Small intestine (tissue), 7 donors: ENCODE results near the gene CSNK2A3. TPM values are rescaled to one million over a fixed set of nuclear protein-coding genes. Genes with fewer than 3 reads are reported as not detected.
A peak's percentile ranks its signal among the peaks of the same experiment; 100 is the strongest.

ENCODE experiments used
- DNase-seq, 2 donors: peaks; one replicate each; pipeline versions ENCODE4 v3.0.0 to v3.0.0-alpha.2; 2013
- FAIRE-seq: peaks from 2 replicates; lab custom pipeline; 2012; peaks lifted over from hg19 to GRCh38; lab: Jason Lieb, UNC
- H3K27ac ChIP-seq, 3 donors: one replicate each; pipeline ENCODE4 v1.5.1; 2013; ENCODE audit warnings: low read length in 2 of 3, mild to moderate bottlenecking in 2 of 3, control low read depth in 1 of 3, inconsistent platforms in 1 of 3, low read depth in 1 of 3, moderate library complexity in 1 of 3
- H3K27me3 ChIP-seq, 3 donors: one replicate each; pipeline ENCODE4 v1.6.1; 2013; ENCODE audit warnings: low read length in 3 of 3, inconsistent platforms in 1 of 3; ENCODE audit not compliant: control insufficient read depth in 3 of 3, insufficient read depth in 3 of 3
- H3K36me3 ChIP-seq, 3 donors: one replicate each; pipeline ENCODE4 v1.6.1; 2013; ENCODE audit warnings: low read length in 3 of 3, inconsistent platforms in 1 of 3, low read depth in 1 of 3, mild to moderate bottlenecking in 1 of 3, moderate library complexity in 1 of 3; ENCODE audit not compliant: control insufficient read depth in 3 of 3, insufficient read depth in 2 of 3
- H3K4me1 ChIP-seq, 3 donors: one replicate each; pipeline ENCODE4 v1.6.1; 2013; ENCODE audit warnings: low read length in 2 of 3, inconsistent platforms in 1 of 3, low read depth in 1 of 3, mild to moderate bottlenecking in 1 of 3, moderate library complexity in 1 of 3; ENCODE audit not compliant: control insufficient read depth in 3 of 3, insufficient read depth in 2 of 3
- H3K4me3 ChIP-seq, 3 donors: one replicate each; pipeline ENCODE4 v1.5.1; 2013; ENCODE audit warnings: low read length in 3 of 3, control low read depth in 1 of 3, inconsistent platforms in 1 of 3, low read depth in 1 of 3, mild to moderate bottlenecking in 1 of 3, moderate library complexity in 1 of 3
- H3K9me3 ChIP-seq, 2 donors: one replicate each; pipeline ENCODE4 v1.6.1; 2013; ENCODE audit warnings: low read depth in 1 of 2, low read length in 1 of 2; ENCODE audit not compliant: control insufficient read depth in 2 of 2, insufficient read depth in 1 of 2
- WGBS, 3 donors: extraction: QIAGEN DNeasy Blood & Tissue Kit; methylation state at CpG; one replicate each; pipeline ENCODE4 v1.1.7; 2013; 5-methylcytosine and 5-hydroxymethylcytosine counted together
- polyA plus RNA-seq, 4 donors: library from polyadenylated mRNA; stranded (reverse) in 3 of 4; unstranded in 1 of 4; fragments of 200-250 nt in 3 of 4; fragments of 120-200 nt in 1 of 4; gene quantifications; one replicate each; pipeline versions ENCODE4 v1.2.1 to v1.2.3, GENCODE V29; 2013
- donor health status: healthy with polysubstance abuse.
- donor health status: control.
- donor health status: control.
- donor health status: Bipolar disorder and iron deficiency.
- donor health status: healthy.

Gene CSNK2A3
- polyA plus RNA-seq, 4 donors: 0.51 to 2.8 (median 1.0) TPM

GRCh38 chr11:11395126-11395525, 42.1 kb upstream of the CSNK2A3 start:
- Histone ChIP-seq H3K9me3 (no peaks in the 10 kb centered on the region), H3K27me3 (peaks cover 0 to 8% (median 0%) of the 10 kb centered on the region in 3 donors), H3K4me3 (no peak overlapping the region), H3K36me3 (no peaks in the 10 kb centered on the region), H3K4me1 (peaks cover 0 to 2% (median 0%) of the 10 kb centered on the region in 3 donors), H3K27ac (no peak overlapping the region)
- WGBS, 3 donors: 74 to 89% (median 87%) methylated on average over 2 of the region's 2 CpGs
- DNase-seq (no peak), FAIRE-seq (no peak)

GRCh38 chr11:11394241-11394640, 41.2 kb upstream of the CSNK2A3 start:
- H3K4me1 ChIP-seq: peaks cover 0 to 2% (median 0%) of the 10 kb centered on the region in 3 donors
- peaks cover 0 to 8% (median 0%) of the 10 kb centered on the region in 3 donors for H3K27me3 ChIP-seq
- no peaks in the 10 kb centered on the region for H3K9me3 ChIP-seq
- no peak for FAIRE-seq
- no peaks in the 10 kb centered on the region for H3K36me3 ChIP-seq
- DNase-seq: no peak
- no peak overlapping the region for H3K27ac ChIP-seq
- no peak overlapping the region for H3K4me3 ChIP-seq

DNA sequence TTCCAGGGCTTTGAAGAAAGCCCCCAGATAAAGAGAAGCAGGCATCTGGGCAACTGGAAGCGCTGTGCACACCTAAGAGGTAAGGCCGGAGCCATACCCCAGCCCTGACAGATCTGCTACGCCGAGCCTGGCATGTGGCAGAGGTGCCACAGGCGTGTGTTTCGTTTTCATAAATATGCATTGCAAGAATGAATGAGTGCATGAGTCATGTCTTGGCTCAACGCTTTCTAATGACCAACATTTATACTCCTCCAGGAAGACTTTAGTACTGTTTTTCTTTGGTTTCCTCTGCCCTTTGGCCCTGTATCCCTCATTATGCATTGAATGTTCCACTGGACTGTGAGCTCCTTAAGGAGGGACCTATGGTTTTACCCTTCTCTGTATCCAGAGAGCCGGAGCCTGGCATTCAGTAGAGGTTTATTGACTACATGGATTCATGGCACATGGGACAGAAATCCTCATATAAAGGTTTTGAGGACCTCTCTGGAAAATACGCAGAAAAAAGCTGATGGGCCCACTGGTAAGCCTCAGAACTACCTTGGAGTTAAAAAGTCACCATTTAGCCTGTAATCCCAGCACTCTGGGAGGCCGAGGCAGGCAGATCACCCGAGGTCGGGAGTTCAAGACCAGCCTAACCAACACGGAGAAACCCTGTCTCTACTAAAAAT, 38.9 kb upstream of the CSNK2A3 start:
- Histone ChIP-seq H3K27me3 (peaks cover 0 to 5% (median 0%) of the 10 kb centered on the region in 3 donors), H3K4me3 (no peak overlapping the region), H3K27ac (peak overlapping the region in 2 of 3 donors; percentile 51 to 58), H3K9me3 (no peaks in the 10 kb centered on the region), H3K36me3 (no peaks in the 10 kb centered on the region), H3K4me1 (peaks cover 0 to 2% (median 1%) of the 10 kb centered on the region in 3 donors)
- WGBS, 3 donors: 40 to 64% (median 55%) methylated on average over 13 of the region's 13 CpGs
- DNase-seq (peak; percentile 25 to 96), FAIRE-seq (peak; percentile 5)

- no peak for DNase-seq
- Histone ChIP-seq H3K4me3 (no peak overlapping the region), H3K36me3 (no peaks in the 10 kb centered on the region), H3K27ac (peak overlapping the region in 2 of 3 donors; percentile 51 to 58), H3K27me3 (peaks cover 0 to 5% (median 0%) of the 10 kb centered on the region in 3 donors), H3K4me1 (peaks cover 0 to 2% (median 1%) of the 10 kb centered on the region in 3 donors), H3K9me3 (no peaks in the 10 kb centered on the region)
- FAIRE-seq: no peak
Measured at GRCh38 chr11:11391169-11391568, 38.1 kb upstream of the CSNK2A3 start.

DNA sequence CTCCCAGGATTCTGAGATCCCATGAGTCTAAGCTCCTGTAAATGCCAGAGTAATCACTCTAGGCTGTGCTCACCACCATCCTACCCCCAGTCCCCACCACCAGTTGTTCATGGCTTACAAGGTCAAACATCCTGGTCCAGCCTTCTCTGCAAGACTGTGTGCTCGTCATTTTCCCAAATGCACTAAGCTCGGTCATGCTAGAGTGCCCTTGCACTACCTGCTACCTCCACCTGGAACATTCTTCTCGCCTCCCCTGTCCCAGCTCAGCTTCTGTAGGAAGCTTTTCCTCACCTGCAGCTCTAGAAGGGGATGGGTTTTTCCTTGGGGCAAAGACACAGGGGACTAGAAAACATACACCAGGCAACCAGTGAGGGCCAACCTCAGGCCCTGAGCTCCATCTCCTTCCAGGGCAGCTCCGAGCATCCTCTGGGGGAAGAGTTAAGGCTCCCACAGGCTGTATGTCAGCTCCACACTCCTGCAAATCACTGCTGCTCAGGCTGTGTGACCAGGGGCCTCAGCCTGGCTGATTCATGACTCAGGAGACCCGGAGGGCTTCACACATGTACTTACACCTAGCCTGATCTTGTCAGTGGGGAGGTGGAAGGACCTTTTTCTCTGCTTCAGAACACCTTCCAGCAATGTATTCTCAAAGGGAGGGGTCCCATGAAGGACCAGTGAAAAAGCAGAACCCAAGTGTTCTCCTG, 37.2 kb upstream of the CSNK2A3 start:
- FAIRE-seq (no peak), DNase-seq (no peak)
- Histone ChIP-seq H3K36me3 (no peaks in the 10 kb centered on the region), H3K4me3 (no peak overlapping the region), H3K9me3 (no peaks in the 10 kb centered on the region), H3K27ac (no peak overlapping the region), H3K4me1 (peaks cover 0 to 2% (median 1%) of the 10 kb centered on the region in 3 donors), H3K27me3 (peaks cover 0 to 5% (median 0%) of the 10 kb centered on the region in 3 donors)
- 74 to 92% (median 89%) methylated on average over 5 of the region's 5 CpGs for WGBS, 3 donors

DNA sequence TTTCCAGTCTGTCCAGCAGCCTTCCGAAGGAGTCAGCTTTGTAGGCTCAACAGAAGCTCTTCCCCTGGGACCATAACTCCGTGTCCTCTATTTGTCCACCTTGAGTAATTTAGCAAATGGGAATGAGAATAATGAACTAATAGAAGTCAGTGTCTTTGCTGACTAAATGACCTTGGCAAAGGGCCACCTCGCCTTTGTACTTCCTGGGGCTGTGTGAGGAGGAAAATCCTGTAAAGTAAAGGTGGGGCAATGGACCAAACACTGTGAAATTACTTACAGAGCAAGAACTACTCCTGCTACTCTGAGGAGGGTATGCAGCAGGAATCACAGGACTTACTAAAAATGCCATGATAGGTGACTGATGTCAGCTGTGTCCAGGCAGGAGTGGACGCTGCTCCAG, 36.2 kb upstream of the CSNK2A3 start:
- WGBS, 3 donors: 15 to 60% (median 36%) methylated on average over 4 of the region's 4 CpGs
- Histone ChIP-seq H3K36me3 (no peaks in the 10 kb centered on the region), H3K27me3 (peaks cover 0 to 2% (median 0%) of the 10 kb centered on the region in 3 donors), H3K4me3 (no peak overlapping the region), H3K4me1 (peaks cover 0 to 2% (median 1%) of the 10 kb centered on the region in 3 donors), H3K9me3 (no peaks in the 10 kb centered on the region), H3K27ac (peak overlapping the region in 2 of 3 donors; percentile 61 to 67)
- FAIRE-seq (no peak), DNase-seq (peak in 1 of 2 donors; percentile 90)

GRCh38 chr11:11387622-11388305, 34.7 kb upstream of the CSNK2A3 start:
- 68 to 72% (median 70%) methylated on average over 10 of the region's 10 CpGs for WGBS, 3 donors
- DNase-seq: peak in 1 of 2 donors; percentile 25
- Histone ChIP-seq H3K9me3 (no peaks in the 10 kb centered on the region), H3K4me1 (peaks cover 0 to 2% (median 1%) of the 10 kb centered on the region in 3 donors), H3K4me3 (no peak overlapping the region), H3K27ac (no peak overlapping the region), H3K27me3 (peaks cover 0 to 2% (median 0%) of the 10 kb centered on the region in 3 donors), H3K36me3 (no peaks in the 10 kb centered on the region)
- no peak for FAIRE-seq

DNA sequence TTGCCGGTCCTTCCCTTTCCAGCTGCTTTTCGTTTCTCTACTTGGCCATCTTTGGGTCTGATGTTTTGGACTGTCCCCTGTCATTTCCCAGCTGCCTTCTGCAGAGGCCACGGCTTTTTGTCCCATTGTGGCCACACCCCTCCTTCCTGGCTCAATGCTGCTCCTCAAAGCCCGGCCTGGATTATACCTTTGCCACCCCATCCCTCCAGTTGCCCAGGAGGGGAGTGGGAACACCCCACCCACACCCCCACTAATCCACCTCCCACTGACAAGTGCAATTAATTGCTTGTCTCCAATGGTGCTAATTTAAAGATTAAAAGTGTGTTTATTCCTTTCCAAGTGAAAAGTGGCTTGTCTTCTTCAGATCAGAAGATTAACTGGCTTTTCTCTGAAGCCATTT, 34.2 kb upstream of the CSNK2A3 start:
- Histone ChIP-seq H3K27ac (no peak overlapping the region), H3K9me3 (no peaks in the 10 kb centered on the region), H3K36me3 (no peaks in the 10 kb centered on the region), H3K27me3 (peaks cover 0 to 2% (median 0%) of the 10 kb centered on the region in 3 donors), H3K4me3 (no peak overlapping the region), H3K4me1 (peaks cover 0 to 2% (median 1%) of the 10 kb centered on the region in 3 donors)
- WGBS, 3 donors: 55 to 58% (median 58%) methylated on average over 4 of the region's 4 CpGs
- DNase-seq (no peak), FAIRE-seq (no peak)
